GM12874 (cell line): ENCODE measurements around the gene HMCN1.

Experiments
- CTCF ChIP-seq: IDR thresholded peaks from 2 replicates; pipeline ENCODE4 v1.5.1; 2011; ENCODE audit warnings: low read depth, mild to moderate bottlenecking, control low read depth, low read length, moderate library complexity; ENCODE audit not compliant: insufficient read depth

HMCN1 gene

GRCh38 chr1:185727726-185728125, 6.5 kb upstream of the HMCN1 start:
- no peak for TF ChIP-seq CTCF

- TF ChIP-seq CTCF, result no peak
These were observed 2.7 kb upstream of the HMCN1 start for GRCh38 chr1:185731446-185731845.

GRCh38 chr1:185732951-185733350, 1.2 kb upstream of the HMCN1 start:
- no peak for TF ChIP-seq CTCF

GRCh38 chr1:185734929-185735700, 924 bp downstream of the HMCN1 start:
- no peak for TF ChIP-seq CTCF

GRCh38 chr1:185735701-185736064, 1.5 kb downstream of the HMCN1 start:
- TF ChIP-seq CTCF, result no peak

GRCh38 chr1:185739967-185740366, 5.8 kb downstream of the HMCN1 start:
- TF ChIP-seq CTCF, result no peak

- no peak for TF ChIP-seq CTCF
These were observed 7.4 kb downstream of the HMCN1 start for GRCh38 chr1:185741551-185741950.

GRCh38 chr1:185742403-185742802, 8.2 kb downstream of the HMCN1 start:
- TF ChIP-seq CTCF, result no peak
